Measurements from ENCODE around the gene CDH6.

CDH6 gene

DNA sequence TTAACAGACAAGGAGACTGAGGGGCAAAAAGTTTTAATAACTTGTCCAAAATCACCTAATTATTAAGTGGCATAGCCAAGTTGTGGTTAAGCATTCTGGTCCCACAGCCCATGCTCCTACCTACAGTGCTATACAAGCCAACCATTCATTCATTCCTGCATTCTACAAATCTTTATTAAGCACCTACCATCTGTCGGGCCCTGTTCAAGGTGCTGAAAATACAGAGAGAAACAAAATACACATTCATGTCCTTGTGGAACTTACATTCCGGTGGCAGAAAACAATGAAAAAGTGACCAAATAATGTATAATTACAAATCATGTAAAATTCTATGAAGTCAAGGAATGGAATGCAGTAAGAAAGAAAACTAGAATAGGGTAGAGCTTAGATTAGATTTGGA, 27.8 kb upstream of the CDH6 start:
- Histone ChIP-seq H3K9ac (no peak overlapping the region), H3K36me3 (ENCODE audit: insufficient read depth) (no peaks in the 10 kb centered on the region), H2AFZ (ENCODE audit: low read depth) (no peak overlapping the region), H4K20me1 (ENCODE audit: insufficient read depth) (no peaks in the 10 kb centered on the region), H3K4me1 (ENCODE audit: low read depth, poor library complexity, severe bottlenecking) (no peaks in the 10 kb centered on the region), H3K4me3 (IDR thresholded peaks at IDR 0.05; ENCODE audit: insufficient read depth, low read depth, low read length) (no peak overlapping the region), H3K79me2 (ENCODE audit: insufficient read depth, low read depth) (no peaks in the 10 kb centered on the region), H3K27ac (no peak overlapping the region), H3K4me2 (no peak overlapping the region), H3K27me3 (ENCODE audit: insufficient read depth, low read depth) (no peaks in the 10 kb centered on the region)
- TF ChIP-seq, protein P1, sequence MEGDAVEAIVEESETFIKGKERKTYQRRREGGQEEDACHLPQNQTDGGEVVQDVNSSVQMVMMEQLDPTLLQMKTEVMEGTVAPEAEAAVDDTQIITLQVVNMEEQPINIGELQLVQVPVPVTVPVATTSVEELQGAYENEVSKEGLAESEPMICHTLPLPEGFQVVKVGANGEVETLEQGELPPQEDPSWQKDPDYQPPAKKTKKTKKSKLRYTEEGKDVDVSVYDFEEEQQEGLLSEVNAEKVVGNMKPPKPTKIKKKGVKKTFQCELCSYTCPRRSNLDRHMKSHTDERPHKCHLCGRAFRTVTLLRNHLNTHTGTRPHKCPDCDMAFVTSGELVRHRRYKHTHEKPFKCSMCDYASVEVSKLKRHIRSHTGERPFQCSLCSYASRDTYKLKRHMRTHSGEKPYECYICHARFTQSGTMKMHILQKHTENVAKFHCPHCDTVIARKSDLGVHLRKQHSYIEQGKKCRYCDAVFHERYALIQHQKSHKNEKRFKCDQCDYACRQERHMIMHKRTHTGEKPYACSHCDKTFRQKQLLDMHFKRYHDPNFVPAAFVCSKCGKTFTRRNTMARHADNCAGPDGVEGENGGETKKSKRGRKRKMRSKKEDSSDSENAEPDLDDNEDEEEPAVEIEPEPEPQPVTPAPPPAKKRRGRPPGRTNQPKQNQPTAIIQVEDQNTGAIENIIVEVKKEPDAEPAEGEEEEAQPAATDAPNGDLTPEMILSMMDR (conservative IDR thresholded peaks at IDR 0.05; ENCODE audit: low read depth, low read length): no peak

GRCh38 chr5:31169379-31169778, 24.1 kb upstream of the CDH6 start:
- Histone ChIP-seq H4K20me1 (ENCODE audit: insufficient read depth) (no peaks in the 10 kb centered on the region), H3K4me1 (ENCODE audit: low read depth, poor library complexity, severe bottlenecking) (no peaks in the 10 kb centered on the region), H3K4me3 (IDR thresholded peaks at IDR 0.05; ENCODE audit: insufficient read depth, low read depth, low read length) (no peak overlapping the region), H3K27me3 (ENCODE audit: insufficient read depth, low read depth) (no peaks in the 10 kb centered on the region), H3K9ac (no peak overlapping the region), H3K27ac (no peak overlapping the region), H2AFZ (ENCODE audit: low read depth) (no peak overlapping the region), H3K4me2 (no peak overlapping the region), H3K79me2 (ENCODE audit: insufficient read depth, low read depth) (no peaks in the 10 kb centered on the region), H3K36me3 (ENCODE audit: insufficient read depth) (no peaks in the 10 kb centered on the region)
- TF ChIP-seq, protein P1 (conservative IDR thresholded peaks at IDR 0.05; ENCODE audit: low read depth, low read length): no peak

DNA sequence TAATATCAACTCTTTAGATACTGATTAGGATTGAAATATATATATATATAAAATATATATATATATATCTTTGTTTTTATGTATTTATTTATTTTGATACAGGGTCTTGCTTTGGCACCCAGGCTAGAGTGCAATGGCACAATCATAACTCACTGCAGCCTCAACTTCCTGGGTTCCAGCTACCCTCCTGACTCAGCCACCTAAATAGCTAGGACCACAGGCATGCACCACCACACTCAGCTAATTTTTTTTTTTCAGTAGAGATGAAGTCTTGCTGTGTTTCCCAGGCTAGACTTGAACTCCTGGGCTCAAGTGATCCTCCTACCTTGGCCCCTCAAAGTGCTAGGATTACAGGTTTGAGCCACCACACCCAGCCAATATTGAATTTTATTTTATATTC, 20.6 kb upstream of the CDH6 start:
- no peaks in the 10 kb centered on the region for H3K27me3 ChIP-seq (ENCODE audit: insufficient read depth, low read depth)
- no peak overlapping the region for H3K27ac ChIP-seq
- H3K79me2 ChIP-seq (ENCODE audit: insufficient read depth, low read depth): no peaks in the 10 kb centered on the region
- no peaks in the 10 kb centered on the region for H4K20me1 ChIP-seq (ENCODE audit: insufficient read depth)
- H3K4me3 ChIP-seq (IDR thresholded peaks at IDR 0.05; ENCODE audit: insufficient read depth, low read depth, low read length): no peak overlapping the region
- TF ChIP-seq, protein P1 (conservative IDR thresholded peaks at IDR 0.05; ENCODE audit: low read depth, low read length): no peak
- no peaks in the 10 kb centered on the region for H3K36me3 ChIP-seq (ENCODE audit: insufficient read depth)
- H3K4me1 ChIP-seq (ENCODE audit: low read depth, poor library complexity, severe bottlenecking): no peaks in the 10 kb centered on the region
- H2AFZ ChIP-seq (ENCODE audit: low read depth): no peak overlapping the region
- H3K9ac ChIP-seq: no peak overlapping the region
- no peak overlapping the region for H3K4me2 ChIP-seq

- no peaks in the 10 kb centered on the region for H3K4me1 ChIP-seq (ENCODE audit: low read depth, poor library complexity, severe bottlenecking)
- no peaks in the 10 kb centered on the region for H3K27me3 ChIP-seq (ENCODE audit: insufficient read depth, low read depth)
- no peak overlapping the region for H3K27ac ChIP-seq
- no peak overlapping the region for H2AFZ ChIP-seq (ENCODE audit: low read depth)
- H3K4me3 ChIP-seq (IDR thresholded peaks at IDR 0.05; ENCODE audit: insufficient read depth, low read depth, low read length): no peak overlapping the region
- H4K20me1 ChIP-seq (ENCODE audit: insufficient read depth): no peaks in the 10 kb centered on the region
- H3K9ac ChIP-seq: no peak overlapping the region
- no peak overlapping the region for H3K4me2 ChIP-seq
- H3K36me3 ChIP-seq (ENCODE audit: insufficient read depth): no peaks in the 10 kb centered on the region
- no peaks in the 10 kb centered on the region for H3K79me2 ChIP-seq (ENCODE audit: insufficient read depth, low read depth)
- TF ChIP-seq, protein P1 (conservative IDR thresholded peaks at IDR 0.05; ENCODE audit: low read depth, low read length): no peak
These were observed 19.9 kb upstream of the CDH6 start for GRCh38 chr5:31173614-31174013.
